Measurements from ENCODE around the gene PCBP3. TPM values are rescaled to one million over a fixed set of nuclear protein-coding genes. Genes with fewer than 3 reads are reported as not detected.

PCBP3 gene
- total RNA-seq, 1 experiment from 2014 or later, result not detected

GRCh38 chr21:45905196-45905595 lies 261.7 kb downstream of the PCBP3 start:
- H3K27ac ChIP-seq (ENCODE audit: low read length), result no peak overlapping the region
- BruUV-seq (replicated peaks), result no TSS peak
- no peaks in the 10 kb centered on the region for H3K4me1 ChIP-seq (ENCODE audit: control insufficient read depth, insufficient read depth, low read length)
- H3K36me3 ChIP-seq (ENCODE audit: control insufficient read depth, insufficient read depth, low read length), result no peaks in the 10 kb centered on the region
- DNase-seq (ENCODE audit: low read depth, low spot score), result no peak
- ChIA-PET POLR2A (no interaction called here), CTCF (no interaction called here)
- H3K4me3 ChIP-seq (ENCODE audit: low read depth in 2 of 2, low read length in 2 of 2), result no peak overlapping the region
- TF ChIP-seq POLR2AphosphoS5 (IDR thresholded peaks at IDR 0.05; ENCODE audit: low read depth, low read length) (no peak), TCF7L2 (IDR thresholded peaks at IDR 0.05; ENCODE audit: low read depth, low read length) (no peak), REST (IDR thresholded peaks at IDR 0.05; ENCODE audit: insufficient read depth in 1 of 2, low read depth in 2 of 2, low read length in 1 of 2) (no peak), SIN3A (IDR thresholded peaks at IDR 0.05; ENCODE audit: borderline replicate concordance, insufficient read depth, low read depth, low read length) (no peak), CTCF (IDR thresholded peaks at IDR 0.05) (no peak)
- H3K27me3 ChIP-seq (ENCODE audit: control insufficient read depth, insufficient read depth, low read length), result no peaks in the 10 kb centered on the region
- no peak for ATAC-seq
- in situ Hi-C loops (cut with HindIII; ENCODE audit: low pct_unique_long_range_greater_than_20kb, low sequenced_read_pairs), result no loop called here
- intact Hi-C loops (cut with micrococcal nuclease; ENCODE audit: unreplicated experiment), result no loop called here
- no peaks in the 10 kb centered on the region for H3K9me3 ChIP-seq (ENCODE audit: control insufficient read depth, insufficient read depth, low read depth, low read length)

- no TSS peak for BruUV-seq (replicated peaks)
- intact Hi-C loops (cut with micrococcal nuclease; ENCODE audit: unreplicated experiment) (no loop called here), in situ Hi-C loops (cut with HindIII; ENCODE audit: low pct_unique_long_range_greater_than_20kb, low sequenced_read_pairs) (no loop called here)
- Histone ChIP-seq H3K27me3 (ENCODE audit: control insufficient read depth, insufficient read depth, low read length) (no peaks in the 10 kb centered on the region), H3K4me3 (ENCODE audit: low read depth in 2 of 2, low read length in 2 of 2) (no peak overlapping the region), H3K4me1 (ENCODE audit: control insufficient read depth, insufficient read depth, low read length) (no peaks in the 10 kb centered on the region), H3K27ac (ENCODE audit: low read length) (no peak overlapping the region), H3K36me3 (ENCODE audit: control insufficient read depth, insufficient read depth, low read length) (no peaks in the 10 kb centered on the region), H3K9me3 (ENCODE audit: control insufficient read depth, insufficient read depth, low read depth, low read length) (no peaks in the 10 kb centered on the region)
- ChIA-PET POLR2A (no interaction called here), CTCF (no interaction called here)
- DNase-seq (ENCODE audit: low read depth, low spot score) (no peak), ATAC-seq (no peak)
- TF ChIP-seq TCF7L2 (IDR thresholded peaks at IDR 0.05; ENCODE audit: low read depth, low read length) (no peak), POLR2AphosphoS5 (IDR thresholded peaks at IDR 0.05; ENCODE audit: low read depth, low read length) (no peak), CTCF (IDR thresholded peaks at IDR 0.05) (no peak), REST (IDR thresholded peaks at IDR 0.05; ENCODE audit: insufficient read depth in 1 of 2, low read depth in 2 of 2, low read length in 1 of 2) (no peak), SIN3A (IDR thresholded peaks at IDR 0.05; ENCODE audit: borderline replicate concordance, insufficient read depth, low read depth, low read length) (no peak)
These were observed 262.8 kb downstream of the PCBP3 start for GRCh38 chr21:45906196-45906805.

Measured in Panc1 (cell line).